Spleen (tissue), 7 donors: Measurements from ENCODE around the gene RAD51B.

Experiments
- CTCF ChIP-seq, 11 experiments: fragments of 200-600 bp in 7 of 11; fragments of 450-650 bp in 4 of 11; sonication (generic) in 4 of 11; IDR thresholded peaks in 8 of 11; conservative IDR thresholded peaks in 3 of 11; 1 replicate in 7 of 11; 2 replicates in 4 of 11; pipeline versions ENCODE4 v1.4.0 to v1.8.0; 2016 to 2021; ENCODE audit warnings: antibody characterized with exemption in 11 of 11, inconsistent platforms in 4 of 11, mild to moderate bottlenecking in 1 of 11
- POLR2A ChIP-seq, 3 donors: fragments of 450-650 bp; IDR thresholded peaks; one replicate each; pipeline ENCODE4 v1.5.1; 2017; ENCODE audit warnings: antibody characterized with exemption in 3 of 3, mild to moderate bottlenecking in 1 of 3
- POLR2AphosphoS5 ChIP-seq, 3 donors: sonication (generic); formaldehyde crosslinking; IDR thresholded peaks; one replicate each; pipeline ENCODE4 v1.5.1; 2017; ENCODE audit warnings: antibody characterized with exemption in 3 of 3
- donor health status: DM: no; HTN: no; CAD: no; lungs with moderate emphysema.
- donor health status: DM: no; HTN: no; CAD: no.
- donor health status: DM: no; HTN: no; CAD: no.

- TF ChIP-seq CTCF (IDR thresholded peaks at IDR 0.05 in 8 of 11, conservative IDR thresholded peaks at IDR 0.05 in 3 of 11) (no peak), POLR2A (IDR thresholded peaks at IDR 0.05) (no peak), POLR2AphosphoS5 (IDR thresholded peaks at IDR 0.05) (no peak)
Measured at GRCh38 chr14:68084256-68084655, 264.7 kb downstream of the RAD51B start.
